ENCODE results near the gene SH3RF1. TPM values are rescaled to one million over a fixed set of nuclear protein-coding genes. Genes with fewer than 3 reads are reported as not detected.

The SH3RF1 gene
- total and polyA plus RNA-seq, 4 donors, result 1.8 to 7.9 (median 3.5) TPM

DNA sequence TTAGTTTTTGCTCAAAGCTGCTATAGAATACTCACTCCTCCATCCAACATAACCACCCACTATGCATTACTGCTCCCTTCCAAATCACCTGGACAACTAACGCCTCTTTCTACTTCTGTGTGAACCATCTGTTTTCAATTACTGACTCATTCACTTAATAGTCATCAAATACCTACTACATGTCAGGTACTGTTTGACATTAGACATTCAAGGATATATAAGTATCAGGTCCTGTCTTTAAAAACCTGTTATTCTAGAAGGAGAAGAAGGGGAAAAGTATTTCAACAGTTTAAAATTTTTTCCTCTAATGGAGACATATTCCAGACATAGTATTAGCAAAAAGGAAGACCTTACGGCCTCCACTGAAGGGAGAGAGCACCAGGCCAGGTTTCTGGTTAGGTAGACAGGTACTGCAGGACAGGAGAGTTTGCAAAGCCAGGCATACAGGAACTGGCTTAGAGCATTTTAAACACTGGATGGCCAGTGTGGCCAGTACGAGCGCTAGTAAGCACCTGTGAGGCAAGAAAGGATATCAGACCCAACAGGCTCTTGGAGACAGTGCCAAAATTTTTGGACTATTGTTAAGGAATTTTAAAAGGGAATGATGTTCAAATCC lies 39.0 kb downstream of the SH3RF1 start:
- Histone ChIP-seq H3K27ac (ENCODE audit: low read depth in 1 of 2, low read length in 2 of 2) (no peak overlapping the region), H3K36me3 (ENCODE audit: control insufficient read depth in 4 of 4, insufficient read depth in 3 of 4, low read depth in 1 of 4, low read length in 3 of 4) (no peaks in the 10 kb centered on the region), H3K9me3 (ENCODE audit: control insufficient read depth in 4 of 4, low read length in 3 of 4) (no peaks in the 10 kb centered on the region), H3K27me3 (ENCODE audit: control insufficient read depth in 4 of 4, insufficient read depth in 4 of 4, low read length in 3 of 4) (no peaks in the 10 kb centered on the region), H3K4me1 (ENCODE audit: control insufficient read depth in 4 of 4, insufficient read depth in 4 of 4, low read length in 3 of 4) (peaks cover 0 to 5% (median 2%) of the 10 kb centered on the region in 4 donors), H3K9ac (ENCODE audit: low read depth in 1 of 2, low read length in 2 of 2) (no peak overlapping the region), H3K4me3 (ENCODE audit: low read depth in 1 of 3, low read length in 3 of 3) (no peak overlapping the region)
- WGBS, result 73% methylated on average over 4 of the region's 4 CpGs
- TF ChIP-seq YY1 (IDR thresholded peaks at IDR 0.05) (no peak), TAF1 (conservative IDR thresholded peaks at IDR 0.05) (no peak), FOXA2 (IDR thresholded peaks at IDR 0.05) (no peak), GABPA (IDR thresholded peaks at IDR 0.05 in 1 of 2, conservative IDR thresholded peaks at IDR 0.05 in 1 of 2) (no peak), SP1 (IDR thresholded peaks at IDR 0.05) (no peak), NR2F2 (IDR thresholded peaks at IDR 0.05) (no peak), FOXA1 (IDR thresholded peaks at IDR 0.05) (no peak)
- TF ChIP-seq, protein P1, sequence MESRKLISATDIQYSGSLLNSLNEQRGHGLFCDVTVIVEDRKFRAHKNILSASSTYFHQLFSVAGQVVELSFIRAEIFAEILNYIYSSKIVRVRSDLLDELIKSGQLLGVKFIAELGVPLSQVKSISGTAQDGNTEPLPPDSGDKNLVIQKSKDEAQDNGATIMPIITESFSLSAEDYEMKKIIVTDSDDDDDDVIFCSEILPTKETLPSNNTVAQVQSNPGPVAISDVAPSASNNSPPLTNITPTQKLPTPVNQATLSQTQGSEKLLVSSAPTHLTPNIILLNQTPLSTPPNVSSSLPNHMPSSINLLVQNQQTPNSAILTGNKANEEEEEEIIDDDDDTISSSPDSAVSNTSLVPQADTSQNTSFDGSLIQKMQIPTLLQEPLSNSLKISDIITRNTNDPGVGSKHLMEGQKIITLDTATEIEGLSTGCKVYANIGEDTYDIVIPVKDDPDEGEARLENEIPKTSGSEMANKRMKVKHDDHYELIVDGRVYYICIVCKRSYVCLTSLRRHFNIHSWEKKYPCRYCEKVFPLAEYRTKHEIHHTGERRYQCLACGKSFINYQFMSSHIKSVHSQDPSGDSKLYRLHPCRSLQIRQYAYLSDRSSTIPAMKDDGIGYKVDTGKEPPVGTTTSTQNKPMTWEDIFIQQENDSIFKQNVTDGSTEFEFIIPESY (IDR thresholded peaks at IDR 0.05), result no peak
- DNase-seq (ENCODE audit: low spot score), result no peak

DNA sequence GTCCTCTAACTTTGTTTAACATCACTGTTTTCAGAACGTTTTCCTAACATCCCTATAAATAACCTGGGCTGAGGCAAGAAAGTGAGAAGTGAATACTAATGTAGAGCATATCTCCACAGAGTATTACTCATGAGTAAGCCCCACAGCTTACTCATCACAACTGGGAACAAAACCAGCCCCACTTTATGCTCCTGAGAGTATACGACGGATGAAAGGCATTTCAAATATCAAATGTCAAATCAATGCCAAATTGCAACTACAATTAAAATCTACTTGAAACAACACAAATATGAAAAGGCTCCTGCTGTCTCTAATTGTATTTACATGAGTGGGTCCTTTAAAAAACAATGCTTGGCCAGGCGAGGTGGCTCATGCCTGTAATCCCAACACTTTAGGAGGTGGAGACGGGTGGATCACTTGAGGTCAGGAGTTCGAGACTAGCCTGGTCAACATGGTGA lies 41.2 kb downstream of the SH3RF1 start:
- TF ChIP-seq, protein P2, sequence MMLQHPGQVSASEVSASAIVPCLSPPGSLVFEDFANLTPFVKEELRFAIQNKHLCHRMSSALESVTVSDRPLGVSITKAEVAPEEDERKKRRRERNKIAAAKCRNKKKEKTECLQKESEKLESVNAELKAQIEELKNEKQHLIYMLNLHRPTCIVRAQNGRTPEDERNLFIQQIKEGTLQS (IDR thresholded peaks at IDR 0.05), result no peak
- TF ChIP-seq FOXA1 (IDR thresholded peaks at IDR 0.05) (no peak), HNF4A (conservative IDR thresholded peaks at IDR 0.05) (no peak), EGR1 (IDR thresholded peaks at IDR 0.05; ENCODE audit: low read depth in 2 of 2) (no peak), SP1 (IDR thresholded peaks at IDR 0.05) (no peak), HNF4G (IDR thresholded peaks at IDR 0.05) (no peak), JUND (IDR thresholded peaks at IDR 0.05) (no peak), YY1 (IDR thresholded peaks at IDR 0.05) (no peak), RAD21 (IDR thresholded peaks at IDR 0.05) (no peak)
- TF ChIP-seq, protein P3, sequence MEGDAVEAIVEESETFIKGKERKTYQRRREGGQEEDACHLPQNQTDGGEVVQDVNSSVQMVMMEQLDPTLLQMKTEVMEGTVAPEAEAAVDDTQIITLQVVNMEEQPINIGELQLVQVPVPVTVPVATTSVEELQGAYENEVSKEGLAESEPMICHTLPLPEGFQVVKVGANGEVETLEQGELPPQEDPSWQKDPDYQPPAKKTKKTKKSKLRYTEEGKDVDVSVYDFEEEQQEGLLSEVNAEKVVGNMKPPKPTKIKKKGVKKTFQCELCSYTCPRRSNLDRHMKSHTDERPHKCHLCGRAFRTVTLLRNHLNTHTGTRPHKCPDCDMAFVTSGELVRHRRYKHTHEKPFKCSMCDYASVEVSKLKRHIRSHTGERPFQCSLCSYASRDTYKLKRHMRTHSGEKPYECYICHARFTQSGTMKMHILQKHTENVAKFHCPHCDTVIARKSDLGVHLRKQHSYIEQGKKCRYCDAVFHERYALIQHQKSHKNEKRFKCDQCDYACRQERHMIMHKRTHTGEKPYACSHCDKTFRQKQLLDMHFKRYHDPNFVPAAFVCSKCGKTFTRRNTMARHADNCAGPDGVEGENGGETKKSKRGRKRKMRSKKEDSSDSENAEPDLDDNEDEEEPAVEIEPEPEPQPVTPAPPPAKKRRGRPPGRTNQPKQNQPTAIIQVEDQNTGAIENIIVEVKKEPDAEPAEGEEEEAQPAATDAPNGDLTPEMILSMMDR (IDR thresholded peaks at IDR 0.05; ENCODE audit: low read depth, low read length, missing input control), result no peak
- TF ChIP-seq, protein P4, sequence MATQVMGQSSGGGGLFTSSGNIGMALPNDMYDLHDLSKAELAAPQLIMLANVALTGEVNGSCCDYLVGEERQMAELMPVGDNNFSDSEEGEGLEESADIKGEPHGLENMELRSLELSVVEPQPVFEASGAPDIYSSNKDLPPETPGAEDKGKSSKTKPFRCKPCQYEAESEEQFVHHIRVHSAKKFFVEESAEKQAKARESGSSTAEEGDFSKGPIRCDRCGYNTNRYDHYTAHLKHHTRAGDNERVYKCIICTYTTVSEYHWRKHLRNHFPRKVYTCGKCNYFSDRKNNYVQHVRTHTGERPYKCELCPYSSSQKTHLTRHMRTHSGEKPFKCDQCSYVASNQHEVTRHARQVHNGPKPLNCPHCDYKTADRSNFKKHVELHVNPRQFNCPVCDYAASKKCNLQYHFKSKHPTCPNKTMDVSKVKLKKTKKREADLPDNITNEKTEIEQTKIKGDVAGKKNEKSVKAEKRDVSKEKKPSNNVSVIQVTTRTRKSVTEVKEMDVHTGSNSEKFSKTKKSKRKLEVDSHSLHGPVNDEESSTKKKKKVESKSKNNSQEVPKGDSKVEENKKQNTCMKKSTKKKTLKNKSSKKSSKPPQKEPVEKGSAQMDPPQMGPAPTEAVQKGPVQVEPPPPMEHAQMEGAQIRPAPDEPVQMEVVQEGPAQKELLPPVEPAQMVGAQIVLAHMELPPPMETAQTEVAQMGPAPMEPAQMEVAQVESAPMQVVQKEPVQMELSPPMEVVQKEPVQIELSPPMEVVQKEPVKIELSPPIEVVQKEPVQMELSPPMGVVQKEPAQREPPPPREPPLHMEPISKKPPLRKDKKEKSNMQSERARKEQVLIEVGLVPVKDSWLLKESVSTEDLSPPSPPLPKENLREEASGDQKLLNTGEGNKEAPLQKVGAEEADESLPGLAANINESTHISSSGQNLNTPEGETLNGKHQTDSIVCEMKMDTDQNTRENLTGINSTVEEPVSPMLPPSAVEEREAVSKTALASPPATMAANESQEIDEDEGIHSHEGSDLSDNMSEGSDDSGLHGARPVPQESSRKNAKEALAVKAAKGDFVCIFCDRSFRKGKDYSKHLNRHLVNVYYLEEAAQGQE (IDR thresholded peaks at IDR 0.05), result no peak
- TF ChIP-seq, protein P5, sequence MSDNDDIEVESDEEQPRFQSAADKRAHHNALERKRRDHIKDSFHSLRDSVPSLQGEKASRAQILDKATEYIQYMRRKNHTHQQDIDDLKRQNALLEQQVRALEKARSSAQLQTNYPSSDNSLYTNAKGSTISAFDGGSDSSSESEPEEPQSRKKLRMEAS (IDR thresholded peaks at IDR 0.05), result no peak
- 72% methylated on average over 6 of the region's 6 CpGs for WGBS
- Histone ChIP-seq H3K36me3 (ENCODE audit: control insufficient read depth in 4 of 4, insufficient read depth in 3 of 4, low read depth in 1 of 4, low read length in 3 of 4) (no peaks in the 10 kb centered on the region), H3K4me1 (ENCODE audit: control insufficient read depth in 4 of 4, insufficient read depth in 4 of 4, low read length in 3 of 4) (peaks cover 0 to 3% (median under 1%) of the 10 kb centered on the region in 4 donors), H3K9me3 (ENCODE audit: control insufficient read depth in 4 of 4, low read length in 3 of 4) (no peaks in the 10 kb centered on the region), H3K27ac (ENCODE audit: low read depth in 1 of 2, low read length in 2 of 2) (no peak overlapping the region), H3K9ac (ENCODE audit: low read depth in 1 of 2, low read length in 2 of 2) (no peak overlapping the region), H3K27me3 (ENCODE audit: control insufficient read depth in 4 of 4, insufficient read depth in 4 of 4, low read length in 3 of 4) (no peaks in the 10 kb centered on the region), H3K4me3 (ENCODE audit: low read depth in 1 of 3, low read length in 3 of 3) (no peak overlapping the region)
- DNase-seq (ENCODE audit: low spot score), result no peak

All from liver (tissue), 9 donors.